ENCODE results near the gene CCDC9B.

GRCh38 chr15:40317580-40317979 lies 23.2 kb downstream of the CCDC9B start:
- TF ChIP-seq EZH2 (IDR thresholded peaks at IDR 0.05; ENCODE audit: insufficient read depth, poor library complexity, severe bottlenecking) (no peak), EZH2phosphoT487 (IDR thresholded peaks at IDR 0.05; ENCODE audit: insufficient read depth, low read depth) (no peak)

Measured in GM23248 (cell line).